AG08395 (cell line): ENCODE data around the gene DNAH11.

Experiments used
- DNase-seq: peaks from one replicate; pipeline ENCODE4 v3.0.0; 2012; ENCODE audit warnings: mixed read lengths, low spot score

The DNAH11 gene

DNA sequence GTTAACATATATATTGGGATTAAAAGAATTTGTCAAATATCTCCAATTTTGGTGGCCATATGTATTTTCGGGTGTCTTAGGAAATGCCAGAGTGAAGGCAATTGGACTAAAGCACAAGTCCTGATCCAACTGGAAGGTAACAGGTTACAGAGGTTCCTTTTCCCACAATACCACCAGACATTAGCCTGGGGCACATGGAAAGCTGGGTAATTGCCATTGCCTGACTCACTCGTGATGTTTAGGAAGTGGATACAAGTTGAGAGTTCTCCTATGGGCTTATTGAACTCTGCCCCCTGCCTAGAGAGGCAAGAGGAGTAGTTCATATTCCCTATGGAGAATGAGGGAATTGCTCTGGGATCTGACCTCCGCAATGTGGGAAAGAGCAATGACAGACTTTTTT is 5.7 kb downstream of the DNAH11 start:
- no peak for DNase-seq

DNA sequence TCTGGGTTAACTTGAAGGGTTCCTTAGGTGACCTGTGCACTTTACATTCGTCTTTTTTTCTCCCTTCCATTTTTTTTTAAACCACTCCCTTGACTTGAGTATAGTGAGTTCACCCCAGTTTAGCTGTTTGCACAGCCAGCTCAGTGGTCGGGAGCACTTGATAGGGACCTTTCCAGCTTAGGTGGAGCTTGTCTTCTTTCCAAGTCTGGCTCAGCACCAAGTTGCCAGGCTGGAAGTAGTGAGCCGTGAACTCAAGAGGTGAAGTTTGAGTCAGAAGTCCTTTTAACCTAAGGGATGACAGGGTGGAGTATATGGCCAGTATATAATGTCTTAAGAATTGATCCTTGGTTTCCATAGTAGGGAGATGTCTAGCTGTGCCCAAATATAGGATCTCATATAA is 7.2 kb downstream of the DNAH11 start:
- no peak for DNase-seq

DNA sequence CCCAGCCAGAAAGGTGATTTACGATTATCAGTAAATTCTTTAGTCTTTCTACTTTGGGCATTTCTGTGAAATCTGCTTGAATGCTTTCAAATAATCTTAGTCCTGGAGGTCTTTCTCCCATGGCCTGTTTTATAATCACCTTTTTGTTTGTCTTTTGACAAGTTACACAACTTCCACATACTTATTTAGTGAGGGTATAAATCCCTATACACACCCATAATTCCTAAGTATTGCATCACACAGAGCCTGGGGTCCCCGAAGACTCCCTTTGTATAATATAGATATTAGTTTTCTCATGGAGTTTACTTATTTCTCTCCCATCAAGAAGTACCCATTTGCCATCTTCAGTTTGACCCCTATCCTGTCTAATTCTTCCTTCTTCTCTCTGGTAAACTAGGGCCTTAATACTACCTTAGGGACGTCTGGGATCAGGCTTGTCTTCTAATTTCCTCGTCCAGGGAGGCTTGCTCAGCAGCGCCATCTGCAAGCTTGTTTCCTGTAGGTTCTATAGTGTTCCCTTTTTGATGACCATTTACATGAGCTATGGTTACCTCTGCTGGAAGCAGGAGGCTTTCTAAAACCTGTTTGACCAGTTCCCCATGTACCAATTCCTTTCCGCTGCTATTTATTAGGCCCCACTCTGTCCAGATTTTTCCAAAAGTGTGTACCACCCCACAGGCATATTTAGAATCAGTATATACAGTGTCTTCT is 8.1 kb downstream of the DNAH11 start:
- no peak for DNase-seq

DNA sequence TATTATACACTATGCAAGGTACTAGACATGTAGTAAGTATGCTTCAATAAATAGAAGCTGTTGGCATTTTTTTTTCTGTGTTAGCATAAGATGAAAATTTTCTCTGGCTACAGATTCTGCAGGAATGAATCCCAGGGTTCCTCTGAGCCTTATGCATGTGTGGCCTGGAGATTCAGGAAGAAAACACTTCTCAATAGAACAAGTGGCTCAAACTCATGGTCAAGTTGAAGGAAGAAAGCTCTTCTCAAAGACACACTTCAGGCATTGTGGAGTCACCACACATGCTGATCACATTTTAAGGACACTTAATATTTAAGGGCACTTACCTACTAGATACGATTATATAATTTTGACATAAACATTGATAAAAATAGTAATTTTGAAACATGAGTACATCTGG is 19.5 kb downstream of the DNAH11 start:
- no peak for DNase-seq

DNA sequence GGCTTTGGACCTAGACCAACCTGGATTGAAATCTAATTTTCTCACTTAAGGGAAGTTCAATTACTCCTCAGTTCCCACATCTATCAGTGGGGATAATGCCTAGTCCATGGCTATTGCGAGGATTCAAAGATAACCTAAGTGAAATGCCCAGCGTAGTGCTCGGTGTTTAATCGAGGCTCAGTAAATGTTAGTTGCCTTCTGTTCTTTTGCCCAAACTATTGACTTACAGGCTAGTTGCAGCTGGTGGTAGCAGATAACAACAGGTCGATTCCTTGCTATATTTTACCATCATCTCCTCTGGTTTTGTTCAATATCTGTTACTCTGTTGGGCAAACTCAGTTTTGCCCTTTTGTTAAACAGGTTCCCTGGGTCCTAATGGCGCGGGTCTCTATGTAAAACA is 22.8 kb downstream of the DNAH11 start:
- DNase-seq = no peak

DNA sequence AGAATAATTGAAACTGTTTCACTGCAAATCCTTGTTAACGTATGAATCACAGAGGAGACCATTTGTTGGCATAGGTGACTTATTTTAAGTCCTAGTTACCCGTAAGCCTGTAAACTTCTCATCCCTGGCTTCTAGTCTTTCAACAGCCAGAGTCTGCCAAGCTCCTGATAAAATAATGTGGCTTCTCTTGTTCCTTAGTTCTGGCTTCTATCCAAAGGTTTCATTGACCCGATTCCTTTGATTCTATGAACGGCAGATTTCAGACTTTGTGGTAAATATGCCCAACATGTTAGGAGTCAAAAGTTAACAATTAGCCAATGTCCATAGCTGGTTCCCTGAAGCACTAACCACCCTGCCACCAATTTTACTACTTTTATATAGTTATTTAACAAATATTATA is 23.3 kb downstream of the DNAH11 start:
- DNase-seq = no peak

DNA sequence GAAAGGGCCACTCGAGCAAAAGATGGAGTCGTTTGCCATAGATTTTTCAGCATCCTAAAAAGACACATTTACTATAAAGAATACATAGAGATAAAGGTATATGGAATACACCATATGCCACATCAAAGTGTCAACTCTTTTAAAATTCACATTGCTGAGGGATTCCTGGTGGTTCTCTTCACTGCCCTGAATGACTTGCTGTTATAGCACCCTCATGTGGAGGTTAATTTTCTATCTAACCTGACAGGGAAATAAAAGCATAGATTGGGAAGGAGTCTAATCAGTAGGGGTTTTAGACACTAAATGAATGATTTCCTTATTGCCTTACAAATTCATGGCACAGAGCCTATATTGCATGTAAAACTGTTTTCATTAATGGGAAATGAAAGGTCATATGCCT is 25.9 kb downstream of the DNAH11 start:
- DNase-seq = no peak

DNA sequence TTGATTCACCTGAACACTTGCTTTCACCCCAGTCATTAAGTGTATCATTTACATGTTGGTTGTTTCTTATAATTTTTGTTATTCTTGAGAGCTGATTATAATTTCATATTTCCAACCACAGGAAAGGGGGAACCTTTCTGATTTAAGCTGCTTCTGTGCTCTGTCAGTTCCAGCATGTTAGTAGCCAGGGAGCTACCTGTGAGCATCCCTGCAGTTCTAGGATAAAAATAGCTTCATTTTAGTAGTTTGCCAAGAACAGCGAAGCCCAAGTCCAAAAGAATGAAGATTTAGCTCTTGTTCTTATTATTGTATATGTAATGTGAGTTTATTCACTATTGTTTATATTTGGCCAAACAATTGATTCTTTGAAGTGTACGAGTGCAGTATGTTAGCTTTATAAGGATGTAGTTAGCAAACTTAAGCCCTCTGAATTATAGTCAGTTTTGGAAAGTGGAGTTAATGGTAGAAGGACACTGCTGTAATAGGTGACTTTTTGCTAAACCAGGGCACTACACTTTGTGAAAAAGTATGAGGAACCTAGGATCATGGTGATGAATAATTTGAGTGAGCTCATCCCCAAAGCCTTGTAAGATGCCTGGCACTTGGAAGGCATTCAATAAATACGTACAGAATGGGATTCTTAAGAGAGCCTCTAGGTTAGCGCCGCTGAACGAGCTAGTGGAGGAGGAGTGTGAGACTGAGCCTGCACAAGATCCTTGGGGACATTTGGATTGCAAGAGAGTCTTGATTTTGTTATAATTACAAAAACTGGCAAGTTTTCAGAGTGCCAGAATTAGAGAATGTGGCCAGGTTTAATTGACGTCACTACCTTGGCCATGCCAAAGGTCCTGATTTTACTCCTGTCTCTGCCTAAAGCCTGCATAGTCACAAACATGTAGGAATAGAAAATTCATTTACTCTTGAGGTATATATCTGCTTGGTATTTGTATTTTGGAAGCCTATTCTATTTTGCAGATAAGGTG is 29.8 kb downstream of the DNAH11 start:
- DNase-seq = no peak

DNA sequence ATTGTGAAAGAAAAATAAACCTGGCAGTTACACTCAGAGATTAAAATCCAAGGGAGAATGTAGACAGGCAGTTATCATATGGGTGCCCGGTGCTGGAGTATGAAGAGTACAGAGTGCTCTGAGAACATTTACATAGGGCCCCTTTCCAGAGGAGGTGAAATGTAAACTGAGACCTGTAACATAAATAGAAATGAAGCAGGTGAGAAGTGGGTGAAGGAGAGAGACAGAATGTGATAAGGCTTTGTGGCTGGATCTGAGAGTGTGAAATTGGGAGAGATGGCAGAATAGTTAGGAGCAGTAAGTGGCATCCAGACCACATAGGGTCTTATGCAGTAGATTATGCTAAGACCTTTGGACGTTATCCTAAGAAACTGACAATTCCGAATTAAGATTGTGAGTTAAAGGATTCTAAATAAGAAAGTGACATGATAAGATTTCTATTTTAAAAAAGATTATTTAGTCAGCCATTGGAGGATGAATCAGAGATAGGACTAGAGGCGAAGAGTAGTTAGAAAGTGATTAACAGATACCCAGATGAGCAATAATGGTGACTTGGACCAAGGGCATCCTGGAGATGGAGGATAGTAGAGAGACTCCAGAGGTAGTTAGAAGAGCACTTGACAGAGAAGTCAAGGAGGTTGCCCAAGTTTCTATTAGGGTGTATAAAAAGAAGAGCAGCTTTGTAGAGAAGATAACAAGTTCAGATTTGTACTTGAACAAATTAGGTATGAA is 36.7 kb downstream of the DNAH11 start:
- DNase-seq = no peak

DNA sequence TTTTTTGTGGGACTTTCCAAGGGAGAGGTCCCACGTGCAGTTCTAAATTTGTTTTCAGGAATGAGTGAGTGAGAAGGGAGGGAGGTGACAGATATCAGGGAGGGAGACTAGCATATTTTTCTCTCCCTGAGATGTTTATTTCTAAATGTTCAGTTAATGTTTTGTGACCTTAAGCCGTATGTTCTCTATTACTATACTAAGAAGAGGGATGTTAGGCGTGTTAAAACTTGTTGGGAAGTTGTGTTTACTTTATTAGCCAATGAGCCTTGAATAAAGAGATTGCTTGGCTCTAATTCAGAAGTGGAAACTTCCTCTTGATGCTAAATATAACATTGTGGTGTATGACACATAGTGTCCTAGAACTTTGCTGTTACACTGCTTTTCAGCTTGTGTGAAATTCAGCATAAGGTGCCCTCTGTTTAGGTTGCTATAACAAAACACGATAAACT is 37.3 kb downstream of the DNAH11 start:
- peak; percentile 52 for DNase-seq

DNA sequence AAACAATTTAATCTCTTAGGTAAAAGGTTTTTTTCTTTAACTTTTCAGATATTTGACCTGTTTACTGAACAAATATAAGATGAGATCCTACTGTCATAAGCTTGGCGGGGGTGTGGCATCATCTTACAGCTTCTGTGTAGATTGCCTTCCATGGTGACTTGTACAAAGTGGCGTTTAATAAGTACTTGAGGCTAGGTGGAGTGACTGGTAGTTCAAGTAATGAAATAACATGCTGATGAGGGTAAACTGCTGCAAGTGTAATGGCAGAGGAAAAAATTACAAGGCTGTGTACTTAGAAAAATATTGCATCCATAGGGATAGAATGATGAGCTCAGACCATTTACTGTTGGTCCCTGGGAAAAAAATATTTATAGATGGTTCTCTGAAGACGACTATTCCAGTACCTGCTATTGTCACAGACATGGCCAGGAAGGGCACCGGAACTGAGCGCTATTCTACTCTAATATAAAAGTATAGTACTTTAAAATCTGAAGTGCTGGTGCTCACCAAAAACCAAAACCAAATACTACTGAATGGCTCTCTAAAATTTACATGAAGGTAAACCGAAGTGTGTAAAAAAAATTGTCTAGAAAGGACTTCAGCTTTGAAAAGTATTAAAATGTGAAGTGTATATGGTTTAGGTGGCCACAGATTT is 42.4 kb downstream of the DNAH11 start:
- no peak for DNase-seq

DNA sequence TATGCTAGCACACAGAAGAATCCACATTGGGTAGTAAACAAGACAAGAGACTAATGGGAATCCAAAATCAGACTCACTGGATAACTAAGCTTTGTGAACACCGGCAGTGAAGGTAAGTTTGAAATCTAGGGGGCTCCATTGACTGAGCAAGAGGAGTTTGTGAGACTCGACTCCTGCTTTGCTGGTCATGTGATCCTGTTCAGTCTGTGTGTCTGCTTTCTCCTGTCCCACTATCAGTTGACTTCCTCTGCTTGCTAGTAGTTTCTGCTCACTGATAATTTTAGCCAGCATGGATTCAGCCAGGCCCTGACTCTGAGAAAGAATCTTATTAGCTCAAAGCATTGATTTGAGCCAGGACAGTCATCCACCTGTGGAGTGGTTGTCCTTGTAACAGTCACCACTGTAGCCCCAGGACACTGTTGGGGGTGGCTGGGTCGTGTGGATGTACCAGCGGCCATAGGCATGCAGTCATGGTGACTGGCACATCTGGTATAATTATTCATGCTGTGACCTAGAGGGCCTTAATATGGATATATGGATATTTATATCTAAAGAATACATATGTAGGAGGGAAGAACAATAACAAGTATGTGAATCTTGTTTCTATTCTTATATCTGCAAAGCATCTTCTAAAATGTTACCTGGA is 44.4 kb downstream of the DNAH11 start:
- DNase-seq = no peak

DNA sequence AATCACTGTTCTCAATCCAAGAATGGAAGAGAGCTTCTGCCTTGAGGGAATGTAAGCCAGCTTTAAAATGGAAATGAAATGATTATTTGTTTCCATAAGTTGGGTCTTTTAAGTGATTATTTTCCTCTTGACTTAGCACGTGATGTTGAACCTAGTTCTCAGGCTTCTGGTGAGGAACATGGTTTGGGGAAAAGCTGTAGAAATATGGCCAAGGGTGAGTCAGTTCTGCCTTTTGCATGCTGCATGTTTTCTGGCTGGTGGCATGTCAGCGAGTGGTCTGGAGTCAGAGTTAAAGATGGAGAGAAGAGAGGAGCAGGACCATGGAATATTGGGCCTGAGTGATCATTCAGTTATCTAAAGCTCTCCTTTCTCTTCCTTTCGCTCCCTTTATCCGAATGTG is 54.0 kb downstream of the DNAH11 start:
- DNase-seq = no peak

DNA sequence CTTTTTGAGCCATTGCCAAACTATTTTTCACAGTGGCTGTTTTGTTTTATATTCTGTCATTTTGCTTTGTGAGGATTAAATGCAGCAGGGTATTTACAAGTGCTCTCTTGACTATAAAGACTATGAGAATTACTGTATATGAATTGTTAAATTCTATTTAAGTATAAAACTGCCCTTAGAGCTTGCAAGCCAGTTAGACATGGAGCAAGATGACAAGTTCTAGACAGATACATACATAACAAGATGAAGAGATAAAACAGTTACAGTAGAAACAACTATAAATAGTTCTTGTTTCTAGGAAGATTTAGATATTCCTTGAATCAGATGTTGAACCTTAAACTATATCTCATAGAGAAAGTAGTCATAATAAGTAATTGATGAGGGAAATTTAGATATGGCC is 60.6 kb downstream of the DNAH11 start:
- DNase-seq = no peak

DNA sequence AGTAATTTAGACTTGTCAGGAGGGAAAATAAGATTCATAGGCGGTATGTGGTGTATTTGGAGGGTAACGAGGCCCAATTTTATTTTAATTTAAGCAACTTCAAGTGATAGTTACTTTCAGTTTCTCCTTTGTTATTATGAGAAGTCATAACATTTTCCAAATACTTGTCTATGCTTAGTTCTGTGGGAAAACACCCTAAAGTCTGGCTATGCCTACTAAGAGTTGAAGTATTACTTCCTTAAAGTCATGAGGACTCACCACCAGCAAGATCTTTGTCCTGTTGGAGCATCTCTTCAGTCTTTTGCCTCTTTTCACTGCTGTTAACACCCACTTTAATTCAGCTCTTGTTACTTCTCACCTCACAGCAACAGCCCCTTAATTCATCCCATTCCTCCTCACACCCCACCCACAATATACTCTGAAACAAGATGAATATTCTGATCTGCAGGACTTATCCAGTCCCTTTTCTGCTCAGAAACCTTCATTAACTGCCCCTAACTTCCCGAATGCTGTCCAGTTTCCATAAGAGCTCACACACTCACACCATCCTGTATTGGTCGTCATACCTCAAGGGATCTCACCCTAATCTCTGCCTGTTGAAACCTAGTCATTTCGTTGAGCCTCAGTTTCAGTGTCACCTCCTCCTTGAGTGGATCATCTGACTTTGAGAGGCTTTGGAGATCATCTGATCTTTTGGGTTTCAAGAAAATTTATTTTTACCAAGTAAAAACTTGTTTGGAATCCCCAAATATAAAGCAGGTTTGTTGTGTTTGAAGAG is 61.3 kb downstream of the DNAH11 start:
- no peak for DNase-seq

DNA sequence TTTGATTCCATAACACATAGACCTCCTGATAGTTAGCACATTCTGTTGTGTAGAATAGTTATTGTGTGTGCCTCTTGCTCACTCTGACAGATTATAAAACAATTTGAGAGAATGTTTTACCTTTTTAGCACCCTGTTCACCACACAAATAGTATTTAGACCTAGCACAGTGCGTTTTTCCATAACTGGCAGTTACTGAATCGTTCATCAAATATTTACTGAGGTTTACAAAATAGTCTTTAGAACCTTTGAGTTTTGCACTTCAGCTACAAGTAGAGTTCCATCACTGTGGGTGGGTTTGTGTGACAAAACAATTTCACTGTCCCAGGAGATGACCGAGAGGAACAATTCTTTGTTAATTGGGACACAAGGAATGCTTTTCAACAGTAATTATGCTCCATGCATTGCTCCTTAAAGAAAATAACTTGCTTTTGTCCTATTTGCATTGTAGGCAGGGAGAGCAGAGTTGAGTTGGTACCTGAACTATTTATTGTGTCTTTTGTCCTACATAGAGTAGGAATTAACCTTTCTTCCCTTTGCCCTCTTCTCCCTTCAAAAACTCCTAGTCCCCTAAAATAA is 62.3 kb downstream of the DNAH11 start:
- DNase-seq = no peak

DNA sequence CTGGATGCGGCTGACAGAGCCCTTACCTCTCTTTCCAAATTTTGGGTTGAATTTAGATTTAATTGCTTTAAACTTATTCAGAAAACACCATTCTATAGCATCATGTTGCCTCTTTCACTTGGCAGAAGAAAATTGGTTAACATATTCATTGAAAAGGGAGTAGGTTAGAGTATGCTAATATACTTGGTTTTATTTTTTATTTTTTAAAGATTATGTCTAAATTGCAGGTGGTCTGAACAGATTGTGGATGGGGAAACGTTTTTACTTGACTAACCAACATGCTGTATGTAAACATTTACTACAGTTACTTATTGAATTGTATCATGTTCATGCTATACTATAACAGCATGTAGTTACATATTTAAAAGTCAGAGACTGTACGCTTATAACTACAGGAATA is 65.6 kb downstream of the DNAH11 start:
- DNase-seq = no peak

DNA sequence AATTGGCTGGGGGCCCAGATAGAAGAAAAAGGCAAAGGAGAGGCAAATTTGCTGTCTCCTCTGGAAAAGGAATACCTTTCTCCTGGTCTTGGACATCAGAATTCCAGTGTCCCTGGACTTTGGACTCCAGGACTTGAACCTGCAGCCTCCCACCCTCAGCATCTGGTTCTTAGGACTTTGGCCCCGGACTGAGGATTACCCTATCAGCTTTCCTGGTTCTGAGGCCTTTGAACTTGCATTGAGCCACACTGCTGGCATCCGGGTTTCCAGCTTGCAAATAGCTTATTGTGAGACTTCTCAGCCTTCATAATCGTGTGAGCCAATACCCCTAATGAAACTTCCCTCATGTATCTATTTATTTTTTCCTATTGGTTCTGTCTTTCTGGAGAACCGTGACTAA is 68.3 kb downstream of the DNAH11 start:
- no peak for DNase-seq

DNA sequence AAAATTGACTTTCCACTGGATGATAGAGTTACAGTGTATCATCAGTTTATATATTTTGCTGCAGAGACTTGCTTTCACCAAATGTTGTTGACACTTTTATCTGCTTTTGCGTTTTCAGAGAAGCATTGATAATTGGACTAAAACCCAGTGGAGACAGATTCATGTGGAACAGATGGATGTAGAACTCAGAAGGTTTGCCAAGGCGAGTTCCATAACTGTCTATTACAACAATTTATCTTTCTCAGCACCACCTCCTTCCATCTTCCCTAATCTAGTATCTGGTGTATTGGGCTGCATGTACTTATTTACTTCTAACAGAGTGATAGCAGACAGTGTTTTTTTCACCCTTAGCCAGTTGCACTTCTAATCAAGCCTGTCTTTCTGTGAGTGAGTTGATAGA is 73.3 kb downstream of the DNAH11 start:
- no peak for DNase-seq

DNA sequence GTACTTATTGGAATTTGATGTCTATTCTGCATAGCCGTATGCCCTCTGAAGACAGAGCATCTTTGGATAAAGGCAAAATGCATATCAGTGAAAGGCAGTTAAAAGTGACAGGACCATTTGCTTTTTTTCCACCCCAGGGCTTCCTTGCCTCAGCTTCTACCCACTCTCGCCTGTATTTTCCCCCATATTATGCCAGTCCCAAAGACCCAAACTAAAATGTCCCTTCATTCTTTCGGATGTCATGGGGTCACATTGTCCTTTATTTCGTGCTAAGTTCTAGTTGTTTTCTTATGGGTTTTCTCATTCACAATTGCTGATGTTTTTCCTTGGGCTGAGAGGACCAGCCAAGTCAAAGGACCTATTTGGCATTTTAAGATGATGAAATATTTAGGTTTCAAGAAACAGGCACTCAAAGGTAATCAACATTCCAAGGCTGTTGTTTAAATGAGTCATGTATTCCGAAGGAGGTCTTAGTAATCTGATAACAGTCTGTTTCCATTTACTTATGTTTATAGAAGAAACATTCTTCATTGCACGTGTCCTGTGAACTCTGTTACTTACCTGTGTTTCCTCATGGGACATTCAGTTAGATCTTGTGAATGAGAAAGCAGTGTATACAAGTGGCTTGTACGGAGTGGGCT is 74.1 kb downstream of the DNAH11 start:
- peak; percentile 20 for DNase-seq
